ENCODE measurements around the gene TNNI3K.

The TNNI3K gene

GRCh38 chr1:74388855-74389254 is 153.7 kb downstream of the TNNI3K start:
- in situ Hi-C loops (cut with MboI; ENCODE audit: low sequenced_read_pairs), result no loop called here

GRCh38 chr1:74392186-74392585 is 157.0 kb downstream of the TNNI3K start:
- in situ Hi-C loops (cut with MboI; ENCODE audit: low sequenced_read_pairs), result no loop called here

DNA sequence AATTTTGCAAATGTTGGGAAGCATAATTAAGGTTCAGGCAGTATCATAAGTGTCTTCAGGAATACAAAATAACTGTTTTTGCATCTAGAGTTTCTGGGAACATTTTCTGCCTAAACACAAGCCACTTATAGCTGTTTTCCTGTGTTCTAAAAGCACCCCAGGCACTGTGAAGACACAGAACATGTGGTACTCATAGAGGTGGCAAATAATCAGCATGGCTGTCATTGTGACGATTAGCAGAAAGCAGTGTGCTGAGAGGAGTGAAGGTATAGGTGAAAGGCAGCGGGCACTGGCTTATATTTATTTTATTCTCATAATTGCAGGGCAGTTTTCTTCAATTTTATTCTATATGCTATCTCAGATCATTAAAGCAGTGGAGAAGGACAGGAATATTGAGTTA is 157.7 kb downstream of the TNNI3K start:
- in situ Hi-C loops (cut with MboI; ENCODE audit: low sequenced_read_pairs), result no loop called here

- in situ Hi-C loops (cut with MboI; ENCODE audit: low sequenced_read_pairs), result no loop called here
Observed at GRCh38 chr1:74395571-74395970, 160.4 kb downstream of the TNNI3K start.

- in situ Hi-C loops (cut with MboI; ENCODE audit: low sequenced_read_pairs), result no loop called here
Observed at GRCh38 chr1:74396462-74396861, 161.3 kb downstream of the TNNI3K start.

GRCh38 chr1:74396933-74397332 is 161.7 kb downstream of the TNNI3K start:
- in situ Hi-C loops (cut with MboI; ENCODE audit: low sequenced_read_pairs), result no loop called here

- in situ Hi-C loops (cut with MboI; ENCODE audit: low sequenced_read_pairs), result no loop called here
Observed at GRCh38 chr1:74399249-74399648, 164.1 kb downstream of the TNNI3K start.

- in situ Hi-C loops (cut with MboI; ENCODE audit: low sequenced_read_pairs), result no loop called here
Observed at GRCh38 chr1:74402873-74403272, 167.7 kb downstream of the TNNI3K start.

GRCh38 chr1:74403606-74404005 is 168.4 kb downstream of the TNNI3K start:
- in situ Hi-C loops (cut with MboI; ENCODE audit: low sequenced_read_pairs), result no loop called here

- in situ Hi-C loops (cut with MboI; ENCODE audit: low sequenced_read_pairs), result no loop called here
Observed at GRCh38 chr1:74406759-74407158, 171.6 kb downstream of the TNNI3K start.

GRCh38 chr1:74407902-74408301 is 172.7 kb downstream of the TNNI3K start:
- in situ Hi-C loops (cut with MboI; ENCODE audit: low sequenced_read_pairs), result no loop called here

DNA sequence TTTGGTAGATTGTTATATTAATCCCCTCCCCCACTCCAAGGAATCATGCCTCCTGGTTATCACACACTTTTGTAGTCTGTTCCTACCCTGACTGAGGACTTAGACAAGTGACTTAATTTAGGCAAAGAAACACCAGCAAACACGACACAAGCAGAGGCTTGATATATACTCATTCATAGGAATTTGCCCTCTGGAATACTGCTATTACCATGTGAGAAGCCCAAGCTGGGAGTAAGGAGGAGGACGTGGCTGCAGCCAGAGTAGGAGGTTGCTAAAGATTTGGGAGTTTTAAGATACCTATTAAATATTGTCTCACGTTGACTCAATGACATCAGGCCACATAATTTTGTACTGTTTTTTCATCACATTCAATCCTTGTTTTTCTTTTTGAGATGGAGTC is 177.1 kb downstream of the TNNI3K start:
- in situ Hi-C loops (cut with MboI; ENCODE audit: low sequenced_read_pairs), result no loop called here

DNA sequence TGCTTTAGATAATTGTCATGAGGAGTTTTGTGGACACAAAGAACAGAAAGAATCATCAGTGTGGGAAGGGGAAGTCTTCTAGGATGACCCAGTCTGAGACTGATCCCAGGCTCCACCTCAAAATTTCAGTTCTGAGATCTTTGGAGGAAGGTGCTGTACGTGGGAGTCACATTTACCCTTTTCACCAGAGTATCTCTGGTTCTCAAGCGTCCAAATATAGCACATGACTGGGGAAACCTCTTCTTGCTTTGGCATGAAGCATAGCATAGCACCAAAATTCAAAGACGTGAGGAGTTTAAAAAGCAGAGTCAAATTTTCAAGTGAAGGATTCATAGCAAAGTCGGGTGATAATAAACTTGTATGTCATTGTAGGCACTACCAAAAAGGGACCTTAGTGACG is 180.7 kb downstream of the TNNI3K start:
- in situ Hi-C loops (cut with MboI; ENCODE audit: low sequenced_read_pairs), result no loop called here

- in situ Hi-C loops (cut with MboI; ENCODE audit: low sequenced_read_pairs), result no loop called here
Observed at GRCh38 chr1:74419611-74420010, 184.4 kb downstream of the TNNI3K start.

DNA sequence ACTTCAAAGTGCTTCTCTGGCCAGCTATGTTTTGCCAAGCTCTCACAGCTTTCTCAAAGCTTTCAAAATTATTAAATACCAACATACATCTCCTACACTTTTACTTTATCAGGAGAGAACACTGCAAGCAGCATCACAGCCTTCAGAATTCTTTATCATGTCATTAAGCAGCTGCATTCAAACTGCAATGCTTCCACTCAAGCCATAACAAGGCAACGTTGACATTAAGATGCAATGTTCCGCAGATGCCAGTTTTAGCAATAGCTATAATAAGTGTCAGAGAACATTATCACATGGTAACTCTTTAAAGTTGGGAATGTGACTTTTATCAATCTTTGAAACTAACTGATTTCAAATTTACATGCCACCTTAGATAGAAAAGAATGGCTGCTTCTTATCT is 185.3 kb downstream of the TNNI3K start:
- in situ Hi-C loops (cut with MboI; ENCODE audit: low sequenced_read_pairs), result no loop called here

GRCh38 chr1:74422421-74423292 is 187.5 kb downstream of the TNNI3K start:
- in situ Hi-C loops (cut with MboI; ENCODE audit: low sequenced_read_pairs), result no loop called here

DNA sequence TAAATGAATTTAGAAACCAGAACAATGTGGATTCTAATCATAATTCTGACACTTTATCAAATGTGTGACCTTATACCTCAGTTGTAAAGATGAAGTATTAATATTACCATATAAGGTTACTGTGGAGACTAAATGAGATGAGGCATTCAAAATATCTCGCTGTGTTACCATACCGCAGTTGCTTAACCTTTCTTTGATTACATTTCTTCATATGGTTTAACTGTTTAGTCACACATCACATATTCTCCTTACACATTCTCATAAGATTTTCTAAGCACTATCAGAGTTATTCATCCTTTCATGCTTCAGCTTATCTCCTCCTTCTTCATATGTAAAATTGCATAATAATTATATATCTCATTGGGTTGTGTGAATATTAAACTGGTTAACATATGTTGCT is 188.3 kb downstream of the TNNI3K start:
- in situ Hi-C loops (cut with MboI; ENCODE audit: low sequenced_read_pairs), result no loop called here

- in situ Hi-C loops (cut with MboI; ENCODE audit: low sequenced_read_pairs), result no loop called here
Observed at GRCh38 chr1:74425676-74426075, 190.5 kb downstream of the TNNI3K start.

DNA sequence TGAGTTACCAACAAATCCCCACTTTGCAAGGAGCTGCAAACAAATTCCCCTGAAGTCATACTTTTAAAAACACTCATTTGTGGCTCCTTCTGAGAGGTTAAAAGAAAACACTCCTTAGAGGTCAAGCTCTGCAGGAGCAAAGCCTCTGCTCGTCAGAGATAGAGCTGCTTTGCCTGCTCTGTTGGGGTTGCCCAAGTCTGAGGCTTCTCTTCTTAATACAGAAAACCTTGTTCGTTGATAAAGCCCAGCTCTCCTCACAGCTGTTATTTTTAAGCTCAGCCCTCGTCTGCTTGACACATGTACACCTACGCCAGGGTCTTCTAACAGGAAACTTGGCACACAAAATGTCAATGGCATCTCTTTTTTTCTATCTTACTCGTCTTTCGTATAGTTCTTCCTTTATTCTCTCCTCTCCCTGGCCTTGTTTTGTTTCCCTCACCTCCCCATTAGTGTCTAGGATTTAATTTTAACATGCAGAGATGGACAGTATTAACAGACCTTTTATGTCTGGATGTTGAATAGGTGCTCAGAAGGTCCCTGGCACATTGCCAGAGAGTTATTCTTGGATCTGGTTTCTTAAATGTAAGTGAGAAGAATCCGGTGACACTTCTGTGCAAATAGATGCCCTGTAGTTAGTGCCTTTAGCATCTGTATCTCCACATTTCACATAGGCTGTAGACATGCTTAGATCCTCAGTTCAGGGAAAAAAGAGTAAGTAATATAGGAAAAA is 191.2 kb downstream of the TNNI3K start:
- in situ Hi-C loops (cut with MboI; ENCODE audit: low sequenced_read_pairs), result no loop called here

DNA sequence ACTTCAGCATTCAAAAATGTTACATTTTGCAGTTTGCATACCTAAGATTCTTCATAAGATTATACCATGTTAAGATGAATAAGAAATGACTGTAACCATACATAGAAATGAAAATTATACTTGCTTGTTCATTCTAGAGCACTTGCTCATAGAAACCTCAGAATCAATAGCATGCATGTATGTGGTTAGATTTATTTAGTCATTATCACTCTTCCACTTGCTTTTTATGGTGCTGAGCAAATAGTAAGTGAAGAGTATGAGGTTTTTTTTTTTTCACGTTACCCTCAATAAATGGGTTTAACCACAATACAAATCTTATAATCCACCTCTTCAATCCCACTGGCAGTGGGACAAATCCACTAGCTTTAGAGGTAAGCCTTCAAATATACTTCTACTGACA is 192.5 kb downstream of the TNNI3K start:
- in situ Hi-C loops (cut with MboI; ENCODE audit: low sequenced_read_pairs), result no loop called here

- in situ Hi-C loops (cut with MboI; ENCODE audit: low sequenced_read_pairs), result no loop called here
Observed at GRCh38 chr1:74429580-74429979, 194.4 kb downstream of the TNNI3K start.

- in situ Hi-C loops (cut with MboI; ENCODE audit: low sequenced_read_pairs), result no loop called here
Observed at GRCh38 chr1:74430342-74430934, 195.3 kb downstream of the TNNI3K start.
